Cardiac muscle cell (in vitro differentiated cells and primary cell): ENCODE results near the gene WDFY2. TPM values are rescaled to one million over a fixed set of nuclear protein-coding genes. Genes with fewer than 3 reads are reported as not detected.
A peak's percentile ranks its signal among the peaks of the same experiment; 100 is the strongest.

Experiments
- DNase-seq, 2 donors: peaks; one replicate each; pipeline versions ENCODE4 v3.0.0 to v3.0.0-alpha.2; 2010 to 2017; ENCODE audit warnings: low read depth in 1 of 2, low spot score in 1 of 2
- H3K27ac ChIP-seq: fragments of 200-600 bp; sonication (generic); 2 replicates; pipeline ENCODE4 v1.5.1; 2016
- H3K27me3 ChIP-seq: fragments of 200-600 bp; sonication (generic); 2 replicates; pipeline ENCODE4 v1.6.0; 2016; ENCODE audit warnings: control low read depth
- H3K36me3 ChIP-seq: fragments of 200-600 bp; sonication (generic); 2 replicates; pipeline ENCODE4 v1.5.1; 2016; ENCODE audit warnings: control low read depth
- H3K4me1 ChIP-seq: fragments of 200-600 bp; sonication (generic); 2 replicates; pipeline ENCODE4 v1.8.1; 2017; ENCODE audit warnings: low read depth, mild to moderate bottlenecking, mixed run types
- H3K4me3 ChIP-seq: fragments of 200-600 bp; sonication (generic); 2 replicates; pipeline ENCODE4 v1.5.1; 2016; ENCODE audit warnings: mild to moderate bottlenecking
- H3K9me3 ChIP-seq: fragments of 200-600 bp; sonication (generic); 2 replicates; pipeline ENCODE4 v1.5.1; 2017; ENCODE audit warnings: low read depth, mild to moderate bottlenecking, control low read depth
- polyA plus RNA-seq: library from polyadenylated mRNA; unstranded; fragments of >200 nt; fragmentation: Nextera tagmentation; extraction: Ambion mirVana; gene quantifications from 2 replicates; pipeline ENCODE4 v1.2.1, GENCODE V29; 2016
- total RNA-seq: library from RNA; depleted of rRNA; stranded (reverse); fragments of >200 nt; gene quantifications from 2 replicates; pipeline ENCODE4 v1.2.3, GENCODE V29; 2016
- TF ChIP-seq, protein P1 (sequence below): IDR thresholded peaks from 2 replicates; pipeline ENCODE4 v1.5.1; 2012; ENCODE audit warnings: low read depth, mild to moderate bottlenecking, low read length

Gene WDFY2
- total and polyA plus RNA-seq, 2 experiments from 2014 or later = 9.1 to 20.4 TPM

DNA sequence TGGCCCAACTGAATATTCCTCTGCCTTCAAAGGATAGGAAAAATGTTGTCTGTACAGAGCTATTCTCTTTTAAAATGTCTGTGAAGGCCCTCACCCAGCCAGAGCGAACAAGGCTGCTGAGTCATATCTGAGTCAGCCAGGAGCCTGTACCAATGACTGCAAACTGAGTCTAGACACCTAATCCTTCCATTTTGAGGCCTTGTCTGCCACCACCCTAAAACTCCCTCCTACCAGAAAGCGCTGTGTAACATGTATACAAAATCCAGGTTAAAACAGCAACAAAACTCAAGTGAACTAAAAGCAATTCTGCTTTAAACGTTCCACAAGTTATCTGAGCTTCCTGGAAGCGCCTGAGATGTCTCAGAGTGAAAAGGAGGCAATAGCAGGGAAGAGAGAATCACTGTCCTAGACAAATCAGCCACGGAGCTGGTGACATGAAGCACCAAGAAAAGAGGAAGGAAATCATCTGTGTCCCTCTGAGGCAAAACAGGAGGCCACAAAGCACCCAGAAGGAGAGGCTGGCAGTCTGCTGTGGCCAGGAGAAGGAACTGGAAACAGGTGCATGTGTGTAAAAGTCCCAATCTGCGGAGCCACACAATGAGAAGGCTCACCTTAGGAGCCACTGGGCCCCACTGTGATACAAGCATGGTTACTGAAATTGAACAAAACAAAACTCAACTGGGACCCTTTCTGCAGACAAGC, 209.5 kb downstream of the WDFY2 start:
- no peaks in the 10 kb centered on the region for H3K4me1 ChIP-seq
- peak in 1 of 2 donors; percentile 72 for DNase-seq
- no peaks in the 10 kb centered on the region for H3K27me3 ChIP-seq
- H3K36me3 ChIP-seq = no peaks in the 10 kb centered on the region
- no peaks in the 10 kb centered on the region for H3K9me3 ChIP-seq
- H3K27ac ChIP-seq = no peak overlapping the region
- no peak overlapping the region for H3K4me3 ChIP-seq
- TF ChIP-seq, protein P1, sequence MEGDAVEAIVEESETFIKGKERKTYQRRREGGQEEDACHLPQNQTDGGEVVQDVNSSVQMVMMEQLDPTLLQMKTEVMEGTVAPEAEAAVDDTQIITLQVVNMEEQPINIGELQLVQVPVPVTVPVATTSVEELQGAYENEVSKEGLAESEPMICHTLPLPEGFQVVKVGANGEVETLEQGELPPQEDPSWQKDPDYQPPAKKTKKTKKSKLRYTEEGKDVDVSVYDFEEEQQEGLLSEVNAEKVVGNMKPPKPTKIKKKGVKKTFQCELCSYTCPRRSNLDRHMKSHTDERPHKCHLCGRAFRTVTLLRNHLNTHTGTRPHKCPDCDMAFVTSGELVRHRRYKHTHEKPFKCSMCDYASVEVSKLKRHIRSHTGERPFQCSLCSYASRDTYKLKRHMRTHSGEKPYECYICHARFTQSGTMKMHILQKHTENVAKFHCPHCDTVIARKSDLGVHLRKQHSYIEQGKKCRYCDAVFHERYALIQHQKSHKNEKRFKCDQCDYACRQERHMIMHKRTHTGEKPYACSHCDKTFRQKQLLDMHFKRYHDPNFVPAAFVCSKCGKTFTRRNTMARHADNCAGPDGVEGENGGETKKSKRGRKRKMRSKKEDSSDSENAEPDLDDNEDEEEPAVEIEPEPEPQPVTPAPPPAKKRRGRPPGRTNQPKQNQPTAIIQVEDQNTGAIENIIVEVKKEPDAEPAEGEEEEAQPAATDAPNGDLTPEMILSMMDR = no peak

DNA sequence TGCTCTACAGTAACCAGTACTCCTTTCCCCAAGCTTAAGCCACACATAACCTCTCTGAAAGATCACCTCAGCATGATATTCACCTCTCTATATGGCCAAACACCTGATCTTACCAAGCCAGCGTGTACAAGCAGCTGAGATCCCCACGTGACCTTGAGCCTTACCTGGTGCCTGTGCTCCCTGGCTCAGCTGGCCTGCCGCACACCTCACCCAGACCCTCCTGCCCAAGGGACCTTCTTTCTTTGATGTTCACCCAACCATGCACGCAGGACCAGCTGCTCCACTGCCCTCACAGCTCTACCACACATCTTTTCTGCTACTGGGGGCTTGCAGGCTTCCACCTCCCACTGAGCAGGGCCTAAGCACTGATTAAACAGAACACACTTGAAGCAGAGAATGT, 210.7 kb downstream of the WDFY2 start:
- Histone ChIP-seq H3K4me3 (no peak overlapping the region), H3K4me1 (no peaks in the 10 kb centered on the region), H3K9me3 (no peaks in the 10 kb centered on the region), H3K27me3 (no peaks in the 10 kb centered on the region), H3K36me3 (no peaks in the 10 kb centered on the region), H3K27ac (no peak overlapping the region)
- no peak for DNase-seq
- TF ChIP-seq, protein P1 = no peak

DNA sequence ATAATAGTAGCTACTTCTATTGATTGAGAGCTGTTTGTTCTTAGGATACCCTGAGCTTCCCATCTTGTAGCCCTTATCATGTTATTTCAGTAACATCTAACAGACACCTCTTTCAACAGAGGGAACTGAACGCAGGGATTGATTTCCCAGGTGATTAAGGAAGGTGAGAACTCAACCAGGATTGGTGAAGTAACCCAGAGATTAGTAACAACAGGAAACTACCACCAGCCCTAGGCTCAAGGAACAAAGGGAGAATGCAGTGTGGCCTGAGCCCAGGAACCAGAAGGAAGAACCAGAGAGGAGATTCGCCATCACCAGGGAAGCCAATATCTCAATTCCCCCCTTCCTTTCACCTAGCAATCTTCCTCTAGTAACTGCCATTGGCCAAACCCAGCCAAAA, 211.2 kb downstream of the WDFY2 start:
- TF ChIP-seq, protein P1 = no peak
- Histone ChIP-seq H3K27ac (no peak overlapping the region), H3K4me1 (no peaks in the 10 kb centered on the region), H3K36me3 (no peaks in the 10 kb centered on the region), H3K9me3 (no peaks in the 10 kb centered on the region), H3K27me3 (no peaks in the 10 kb centered on the region), H3K4me3 (no peak overlapping the region)
- DNase-seq = no peak

DNA sequence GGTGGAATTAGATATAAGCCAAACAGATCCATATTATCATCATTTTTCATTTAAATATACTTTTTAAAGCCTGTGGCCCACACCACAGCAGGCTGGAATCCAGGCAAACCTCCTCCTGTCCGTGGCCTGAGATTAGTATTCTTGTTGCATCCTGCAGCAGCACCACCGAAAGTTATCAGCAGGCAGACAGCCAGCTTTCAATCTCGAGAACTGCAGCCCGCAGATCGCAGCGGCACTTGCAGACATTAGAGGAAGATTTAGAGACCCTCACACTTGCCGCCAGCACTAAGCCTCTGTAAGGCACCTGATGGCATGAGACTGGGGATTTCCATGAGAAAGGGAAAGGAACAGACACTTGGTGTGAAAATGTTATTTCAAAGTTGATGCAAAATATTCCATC, 212.3 kb downstream of the WDFY2 start:
- TF ChIP-seq, protein P1 = no peak
- H3K9me3 ChIP-seq = no peaks in the 10 kb centered on the region
- H3K4me3 ChIP-seq = no peak overlapping the region
- no peak for DNase-seq
- H3K27ac ChIP-seq = no peak overlapping the region
- H3K27me3 ChIP-seq = no peaks in the 10 kb centered on the region
- no peaks in the 10 kb centered on the region for H3K4me1 ChIP-seq
- H3K36me3 ChIP-seq = no peaks in the 10 kb centered on the region

DNA sequence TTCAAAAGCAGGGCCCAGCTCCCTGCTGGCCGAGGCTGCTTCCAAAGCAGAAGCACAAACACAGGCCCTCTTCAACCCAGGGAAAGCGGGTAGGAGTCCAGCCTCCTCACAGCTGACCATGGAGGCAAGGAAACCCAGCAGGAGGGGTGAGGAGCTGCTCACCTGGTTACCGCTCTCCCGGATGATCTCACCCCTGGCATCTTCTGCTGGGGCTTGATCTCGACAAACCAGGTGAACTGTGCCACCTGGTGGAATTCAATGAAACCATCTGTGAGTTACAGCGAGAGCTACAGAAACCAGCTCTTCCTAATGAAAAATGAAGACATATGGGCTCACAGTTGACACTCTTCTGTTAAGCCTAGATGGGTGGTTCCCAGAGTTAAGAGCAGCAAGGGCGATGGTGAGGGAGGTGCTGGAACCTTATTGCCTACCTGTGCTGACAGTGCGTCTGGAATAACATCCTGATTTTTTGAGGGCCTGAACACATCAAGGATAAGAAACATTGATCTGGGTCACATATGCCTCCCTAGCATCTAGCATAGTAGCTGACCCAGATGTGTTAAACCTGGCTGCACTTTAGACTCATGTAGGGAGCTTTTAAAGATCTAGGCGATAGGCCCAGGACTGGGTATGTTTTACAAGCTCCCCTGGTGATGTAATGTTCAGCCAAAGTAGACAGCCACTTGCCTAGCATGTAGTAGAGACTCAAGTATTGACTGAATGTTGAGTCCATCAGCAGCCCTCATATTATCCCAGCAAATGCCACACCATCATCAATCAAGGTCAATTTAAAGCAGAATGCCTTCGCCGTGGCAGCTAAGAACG, 213.6 kb downstream of the WDFY2 start:
- TF ChIP-seq, protein P1 = peak; percentile 37
- Histone ChIP-seq H3K4me1 (no peaks in the 10 kb centered on the region), H3K36me3 (no peaks in the 10 kb centered on the region), H3K27me3 (no peaks in the 10 kb centered on the region), H3K9me3 (no peaks in the 10 kb centered on the region), H3K4me3 (no peak overlapping the region), H3K27ac (no peak overlapping the region)
- peak; percentile 64 to 67 for DNase-seq
